GM23338 (cell line): ENCODE results near the gene RNF19B. TPM values are rescaled to one million over a fixed set of nuclear protein-coding genes. Genes with fewer than 3 reads are reported as not detected.

ENCODE experiments used
- ATAC-seq: fragments of 200-7000 bp; cut with Tn5 transposase; 3 replicates; pipeline ENCODE4 v1.9.1; 2020
- DNase-seq: peaks from one replicate; pipeline ENCODE4 v3.0.0-alpha.2; 2015; ENCODE audit warnings: low spot score
- H2AFZ ChIP-seq: fragments of 200-600 bp; sonication (generic); 2 replicates; pipeline ENCODE4 v1.8.0; 2016; ENCODE audit warnings: antibody characterized with exemption, mild to moderate bottlenecking, moderate library complexity
- H3F3A ChIP-seq: fragments of 200-600 bp; sonication (generic); replicated peaks from 2 replicates; pipeline ENCODE4 v1.8.0; 2017; ENCODE audit warnings: antibody characterized with exemption, mixed run types, low read depth
- H3K27ac ChIP-seq: fragments of 200-600 bp; sonication (generic); 2 replicates; pipeline ENCODE4 v1.6.1; 2016; ENCODE audit warnings: low read depth
- H3K27me3 ChIP-seq: fragments of 200-600 bp; sonication (generic); 2 replicates; pipeline ENCODE4 v1.8.0; 2016; ENCODE audit warnings: mild to moderate bottlenecking, mixed run types, moderate library complexity; ENCODE audit not compliant: insufficient read depth
- H3K36me3 ChIP-seq: fragments of 200-600 bp; sonication (generic); 2 replicates; pipeline ENCODE4 v1.8.0; 2016; ENCODE audit warnings: mild to moderate bottlenecking; ENCODE audit not compliant: insufficient read depth
- H3K4me1 ChIP-seq: fragments of 200-600 bp; sonication (generic); 2 replicates; pipeline ENCODE4 v1.8.0; 2016; ENCODE audit warnings: mild to moderate bottlenecking, moderate library complexity; ENCODE audit not compliant: insufficient read depth
- H3K4me2 ChIP-seq: fragments of 200-600 bp; sonication (generic); 2 replicates; pipeline ENCODE4 v1.7.1; 2017; ENCODE audit warnings: mixed run types
- H3K4me3 ChIP-seq: fragments of 200-600 bp; sonication (generic); 2 replicates; pipeline ENCODE4 v1.6.1; 2016; ENCODE audit warnings: mixed run types
- H3K79me2 ChIP-seq: fragments of 200-600 bp; sonication (generic); replicated peaks from 2 replicates; pipeline ENCODE4 v1.8.0; 2017; ENCODE audit warnings: mild to moderate bottlenecking; ENCODE audit not compliant: insufficient read depth
- H3K9me2 ChIP-seq: fragments of 200-600 bp; sonication (generic); 2 replicates; pipeline ENCODE4 v1.8.0; 2017; ENCODE audit not compliant: insufficient read depth
- H4K20me1 ChIP-seq: fragments of 200-600 bp; sonication (generic); replicated peaks from 2 replicates; pipeline ENCODE4 v1.8.0; 2017; ENCODE audit warnings: mild to moderate bottlenecking; ENCODE audit not compliant: insufficient read depth
- H3K27ac Mint-ChIP-seq: 2 replicates; pipeline ENCODE4 v1.8.0; 2020; ENCODE audit warnings: inconsistent platforms, mild to moderate bottlenecking, moderate library complexity, mixed read lengths
- H3K27me3 Mint-ChIP-seq: 3 replicates; pipeline ENCODE4 v1.8.0; 2022; ENCODE audit warnings: low read depth, mild to moderate bottlenecking, moderate library complexity, mixed read lengths, inconsistent platforms; ENCODE audit not compliant: insufficient read depth, poor library complexity
- H3K36me3 Mint-ChIP-seq: 3 replicates; pipeline ENCODE4 v1.8.0; 2021; ENCODE audit warnings: low read depth, mild to moderate bottlenecking, inconsistent platforms, moderate library complexity, mixed read lengths
- H3K4me1 Mint-ChIP-seq: 3 replicates; pipeline ENCODE4 v1.8.0; 2020; ENCODE audit warnings: mild to moderate bottlenecking, inconsistent platforms, mixed read lengths
- H3K4me3 Mint-ChIP-seq: 3 replicates; pipeline ENCODE4 v1.8.0; 2021; ENCODE audit warnings: moderate library complexity, mild to moderate bottlenecking, inconsistent platforms, mixed read lengths
- H3K9me3 Mint-ChIP-seq: 3 replicates; pipeline ENCODE4 v1.8.0; 2020; ENCODE audit warnings: moderate library complexity, mild to moderate bottlenecking, inconsistent platforms, mixed read lengths
- CREB1 ChIP-seq: fragments of 250-450 bp; sonication (Bioruptor Pico); IDR thresholded peaks from 2 replicates; pipeline ENCODE4 v1.5.0; 2020; ENCODE audit warnings: low read depth, mild to moderate bottlenecking, moderate library complexity
- EZH2 ChIP-seq: fragments of 200-600 bp; sonication (generic); IDR thresholded peaks from one replicate; pipeline ENCODE4 v1.8.0; 2017; ENCODE audit warnings: antibody characterized with exemption, mild to moderate bottlenecking, low read depth; ENCODE audit not compliant: unreplicated experiment
- EZH2phosphoT487 ChIP-seq: fragments of 200-600 bp; sonication (generic); IDR thresholded peaks from one replicate; pipeline ENCODE4 v1.8.1; 2018; ENCODE audit warnings: antibody characterized with exemption; ENCODE audit not compliant: unreplicated experiment
- JUNB ChIP-seq: IDR thresholded peaks from one replicate; pipeline ENCODE4 v1.6.1; 2016; ENCODE audit warnings: antibody characterized with exemption; ENCODE audit not compliant: unreplicated experiment
- POLR2AphosphoS5 ChIP-seq: IDR thresholded peaks from 2 replicates; pipeline ENCODE4 v1.6.1; 2016; ENCODE audit warnings: antibody characterized with exemption, low read depth
- STAT1 ChIP-seq: IDR thresholded peaks from one replicate; pipeline ENCODE4 v1.6.1; 2016; ENCODE audit warnings: antibody characterized with exemption; ENCODE audit not compliant: unreplicated experiment
- ZNF114 ChIP-seq: fragments of 250-450 bp; sonication (Bioruptor Pico); IDR thresholded peaks from 2 replicates; pipeline ENCODE4 v1.5.0; 2020; ENCODE audit warnings: mild to moderate bottlenecking, moderate library complexity
- polyA plus RNA-seq: library from polyadenylated mRNA; unstranded; fragments of >200 nt; fragmentation: Nextera tagmentation; extraction: Ambion mirVana; gene quantifications from 2 replicates; pipeline ENCODE4 v1.2.1, GENCODE V29; 2016
- total RNA-seq: library from RNA; depleted of rRNA; stranded (reverse); fragments of >200 nt; shearing (Covaris generic); gene quantifications from 2 replicates; pipeline ENCODE4 v1.2.3, GENCODE V29; 2014
- TF ChIP-seq, protein P1 (sequence below): IDR thresholded peaks from one replicate; pipeline ENCODE4 v1.6.1; 2018; ENCODE audit warnings: antibody characterized with exemption; ENCODE audit not compliant: unreplicated experiment
- TF ChIP-seq, protein P2 (sequence below), 2 experiments: fragments of 200-600 bp in 1 of 2; sonication (generic) in 1 of 2; conservative IDR thresholded peaks; 2 replicates each; pipeline versions ENCODE4 v1.5.1 to v1.6.1; 2016 to 2017; ENCODE audit warnings: antibody characterized with exemption in 2 of 2, low read depth in 2 of 2, mild to moderate bottlenecking in 2 of 2, moderate library complexity in 1 of 2
- TF ChIP-seq, protein P3 (sequence below): fragments of 250-450 bp; sonication (Bioruptor Pico); IDR thresholded peaks from 2 replicates; pipeline ENCODE4 v1.5.0; 2020; ENCODE audit warnings: mild to moderate bottlenecking, moderate library complexity

RNF19B gene
- total and polyA plus RNA-seq, 2 experiments from 2014 or later: 2.9 to 11.9 TPM

DNA sequence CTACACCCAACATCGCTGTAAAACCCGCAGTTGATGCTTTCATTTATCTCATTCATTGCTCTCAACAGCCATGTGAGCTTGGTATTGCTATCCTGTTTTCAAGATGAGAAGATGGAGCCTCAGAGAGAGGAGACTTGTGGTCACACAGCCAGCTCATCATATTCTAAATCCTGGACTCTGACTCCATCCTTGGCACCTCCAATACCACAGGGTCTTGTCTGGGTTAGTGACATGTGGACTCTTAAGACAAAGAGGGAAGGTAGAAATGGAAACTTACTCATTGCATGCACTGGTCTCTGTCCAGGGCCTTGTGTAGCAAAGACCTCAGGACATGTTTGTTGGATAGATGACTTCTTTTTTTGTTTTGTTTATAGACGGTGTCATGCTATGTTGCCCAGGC, 7.0 kb upstream of the RNF19B start (continued):
- TF ChIP-seq, protein P1, sequence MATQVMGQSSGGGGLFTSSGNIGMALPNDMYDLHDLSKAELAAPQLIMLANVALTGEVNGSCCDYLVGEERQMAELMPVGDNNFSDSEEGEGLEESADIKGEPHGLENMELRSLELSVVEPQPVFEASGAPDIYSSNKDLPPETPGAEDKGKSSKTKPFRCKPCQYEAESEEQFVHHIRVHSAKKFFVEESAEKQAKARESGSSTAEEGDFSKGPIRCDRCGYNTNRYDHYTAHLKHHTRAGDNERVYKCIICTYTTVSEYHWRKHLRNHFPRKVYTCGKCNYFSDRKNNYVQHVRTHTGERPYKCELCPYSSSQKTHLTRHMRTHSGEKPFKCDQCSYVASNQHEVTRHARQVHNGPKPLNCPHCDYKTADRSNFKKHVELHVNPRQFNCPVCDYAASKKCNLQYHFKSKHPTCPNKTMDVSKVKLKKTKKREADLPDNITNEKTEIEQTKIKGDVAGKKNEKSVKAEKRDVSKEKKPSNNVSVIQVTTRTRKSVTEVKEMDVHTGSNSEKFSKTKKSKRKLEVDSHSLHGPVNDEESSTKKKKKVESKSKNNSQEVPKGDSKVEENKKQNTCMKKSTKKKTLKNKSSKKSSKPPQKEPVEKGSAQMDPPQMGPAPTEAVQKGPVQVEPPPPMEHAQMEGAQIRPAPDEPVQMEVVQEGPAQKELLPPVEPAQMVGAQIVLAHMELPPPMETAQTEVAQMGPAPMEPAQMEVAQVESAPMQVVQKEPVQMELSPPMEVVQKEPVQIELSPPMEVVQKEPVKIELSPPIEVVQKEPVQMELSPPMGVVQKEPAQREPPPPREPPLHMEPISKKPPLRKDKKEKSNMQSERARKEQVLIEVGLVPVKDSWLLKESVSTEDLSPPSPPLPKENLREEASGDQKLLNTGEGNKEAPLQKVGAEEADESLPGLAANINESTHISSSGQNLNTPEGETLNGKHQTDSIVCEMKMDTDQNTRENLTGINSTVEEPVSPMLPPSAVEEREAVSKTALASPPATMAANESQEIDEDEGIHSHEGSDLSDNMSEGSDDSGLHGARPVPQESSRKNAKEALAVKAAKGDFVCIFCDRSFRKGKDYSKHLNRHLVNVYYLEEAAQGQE: no peak
- TF ChIP-seq POLR2AphosphoS5 (no peak), JUNB (no peak), ZNF114 (CRISPR knock-in tag) (no peak)

DNA sequence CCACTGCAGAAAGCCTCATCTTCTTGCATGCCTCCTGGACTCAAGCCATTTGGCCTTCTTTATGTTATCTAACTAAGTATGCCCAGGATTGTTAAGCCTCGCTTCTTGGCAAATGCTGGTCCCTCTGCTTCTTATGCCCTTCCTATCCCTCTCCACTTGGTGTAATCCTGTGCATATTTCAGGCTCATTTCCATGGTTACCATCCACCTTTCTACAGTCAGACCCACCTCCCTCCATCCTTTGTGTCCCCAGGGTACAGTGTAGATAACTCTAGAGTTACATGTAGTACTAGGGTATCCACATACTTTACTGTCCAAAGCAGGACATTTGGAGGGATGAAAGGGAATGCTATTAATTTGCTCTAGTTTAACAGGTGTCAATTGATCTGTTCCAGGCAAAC, 6.5 kb upstream of the RNF19B start:
- H2AFZ ChIP-seq: no peak overlapping the region
- TF ChIP-seq EZH2phosphoT487: no peak
- TF ChIP-seq STAT1: no peak
- TF ChIP-seq ZNF114 (CRISPR knock-in tag): no peak
- TF ChIP-seq EZH2: no peak
- TF ChIP-seq, protein P1: no peak
- TF ChIP-seq, protein P2, sequence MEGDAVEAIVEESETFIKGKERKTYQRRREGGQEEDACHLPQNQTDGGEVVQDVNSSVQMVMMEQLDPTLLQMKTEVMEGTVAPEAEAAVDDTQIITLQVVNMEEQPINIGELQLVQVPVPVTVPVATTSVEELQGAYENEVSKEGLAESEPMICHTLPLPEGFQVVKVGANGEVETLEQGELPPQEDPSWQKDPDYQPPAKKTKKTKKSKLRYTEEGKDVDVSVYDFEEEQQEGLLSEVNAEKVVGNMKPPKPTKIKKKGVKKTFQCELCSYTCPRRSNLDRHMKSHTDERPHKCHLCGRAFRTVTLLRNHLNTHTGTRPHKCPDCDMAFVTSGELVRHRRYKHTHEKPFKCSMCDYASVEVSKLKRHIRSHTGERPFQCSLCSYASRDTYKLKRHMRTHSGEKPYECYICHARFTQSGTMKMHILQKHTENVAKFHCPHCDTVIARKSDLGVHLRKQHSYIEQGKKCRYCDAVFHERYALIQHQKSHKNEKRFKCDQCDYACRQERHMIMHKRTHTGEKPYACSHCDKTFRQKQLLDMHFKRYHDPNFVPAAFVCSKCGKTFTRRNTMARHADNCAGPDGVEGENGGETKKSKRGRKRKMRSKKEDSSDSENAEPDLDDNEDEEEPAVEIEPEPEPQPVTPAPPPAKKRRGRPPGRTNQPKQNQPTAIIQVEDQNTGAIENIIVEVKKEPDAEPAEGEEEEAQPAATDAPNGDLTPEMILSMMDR (conservative IDR thresholded peaks at IDR 0.05; ENCODE audit: low read depth in 2 of 2): no peak
- TF ChIP-seq, protein P3, sequence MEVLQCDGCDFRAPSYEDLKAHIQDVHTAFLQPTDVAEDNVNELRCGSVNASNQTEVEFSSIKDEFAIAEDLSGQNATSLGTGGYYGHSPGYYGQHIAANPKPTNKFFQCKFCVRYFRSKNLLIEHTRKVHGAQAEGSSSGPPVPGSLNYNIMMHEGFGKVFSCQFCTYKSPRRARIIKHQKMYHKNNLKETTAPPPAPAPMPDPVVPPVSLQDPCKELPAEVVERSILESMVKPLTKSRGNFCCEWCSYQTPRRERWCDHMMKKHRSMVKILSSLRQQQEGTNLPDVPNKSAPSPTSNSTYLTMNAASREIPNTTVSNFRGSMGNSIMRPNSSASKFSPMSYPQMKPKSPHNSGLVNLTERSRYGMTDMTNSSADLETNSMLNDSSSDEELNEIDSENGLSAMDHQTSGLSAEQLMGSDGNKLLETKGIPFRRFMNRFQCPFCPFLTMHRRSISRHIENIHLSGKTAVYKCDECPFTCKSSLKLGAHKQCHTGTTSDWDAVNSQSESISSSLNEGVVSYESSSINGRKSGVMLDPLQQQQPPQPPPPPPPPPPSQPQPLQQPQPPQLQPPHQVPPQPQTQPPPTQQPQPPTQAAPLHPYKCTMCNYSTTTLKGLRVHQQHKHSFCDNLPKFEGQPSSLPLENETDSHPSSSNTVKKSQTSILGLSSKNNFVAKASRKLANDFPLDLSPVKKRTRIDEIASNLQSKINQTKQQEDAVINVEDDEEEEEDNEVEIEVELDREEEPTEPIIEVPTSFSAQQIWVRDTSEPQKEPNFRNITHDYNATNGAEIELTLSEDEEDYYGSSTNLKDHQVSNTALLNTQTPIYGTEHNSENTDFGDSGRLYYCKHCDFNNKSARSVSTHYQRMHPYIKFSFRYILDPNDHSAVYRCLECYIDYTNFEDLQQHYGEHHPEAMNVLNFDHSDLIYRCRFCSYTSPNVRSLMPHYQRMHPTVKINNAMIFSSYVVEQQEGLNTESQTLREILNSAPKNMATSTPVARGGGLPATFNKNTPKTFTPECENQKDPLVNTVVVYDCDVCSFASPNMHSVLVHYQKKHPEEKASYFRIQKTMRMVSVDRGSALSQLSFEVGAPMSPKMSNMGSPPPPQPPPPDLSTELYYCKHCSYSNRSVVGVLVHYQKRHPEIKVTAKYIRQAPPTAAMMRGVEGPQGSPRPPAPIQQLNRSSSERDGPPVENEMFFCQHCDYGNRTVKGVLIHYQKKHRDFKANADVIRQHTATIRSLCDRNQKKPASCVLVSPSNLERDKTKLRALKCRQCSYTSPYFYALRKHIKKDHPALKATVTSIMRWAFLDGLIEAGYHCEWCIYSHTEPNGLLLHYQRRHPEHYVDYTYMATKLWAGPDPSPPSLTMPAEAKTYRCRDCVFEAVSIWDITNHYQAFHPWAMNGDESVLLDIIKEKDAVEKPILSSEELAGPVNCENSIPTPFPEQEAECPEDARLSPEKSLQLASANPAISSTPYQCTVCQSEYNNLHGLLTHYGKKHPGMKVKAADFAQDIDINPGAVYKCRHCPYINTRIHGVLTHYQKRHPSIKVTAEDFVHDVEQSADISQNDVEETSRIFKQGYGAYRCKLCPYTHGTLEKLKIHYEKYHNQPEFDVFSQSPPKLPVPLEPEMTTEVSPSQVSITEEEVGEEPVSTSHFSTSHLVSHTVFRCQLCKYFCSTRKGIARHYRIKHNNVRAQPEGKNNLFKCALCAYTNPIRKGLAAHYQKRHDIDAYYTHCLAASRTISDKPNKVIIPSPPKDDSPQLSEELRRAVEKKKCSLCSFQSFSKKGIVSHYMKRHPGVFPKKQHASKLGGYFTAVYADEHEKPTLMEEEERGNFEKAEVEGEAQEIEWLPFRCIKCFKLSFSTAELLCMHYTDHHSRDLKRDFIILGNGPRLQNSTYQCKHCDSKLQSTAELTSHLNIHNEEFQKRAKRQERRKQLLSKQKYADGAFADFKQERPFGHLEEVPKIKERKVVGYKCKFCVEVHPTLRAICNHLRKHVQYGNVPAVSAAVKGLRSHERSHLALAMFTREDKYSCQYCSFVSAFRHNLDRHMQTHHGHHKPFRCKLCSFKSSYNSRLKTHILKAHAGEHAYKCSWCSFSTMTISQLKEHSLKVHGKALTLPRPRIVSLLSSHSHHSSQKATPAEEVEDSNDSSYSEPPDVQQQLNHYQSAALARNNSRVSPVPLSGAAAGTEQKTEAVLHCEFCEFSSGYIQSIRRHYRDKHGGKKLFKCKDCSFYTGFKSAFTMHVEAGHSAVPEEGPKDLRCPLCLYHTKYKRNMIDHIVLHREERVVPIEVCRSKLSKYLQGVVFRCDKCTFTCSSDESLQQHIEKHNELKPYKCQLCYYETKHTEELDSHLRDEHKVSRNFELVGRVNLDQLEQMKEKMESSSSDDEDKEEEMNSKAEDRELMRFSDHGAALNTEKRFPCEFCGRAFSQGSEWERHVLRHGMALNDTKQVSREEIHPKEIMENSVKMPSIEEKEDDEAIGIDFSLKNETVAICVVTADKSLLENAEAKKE (CRISPR knock-in tag): no peak
- no peak for TF ChIP-seq CREB1 (CRISPR knock-in tag)

More for the DNA sequence above, 6.5 kb upstream of the RNF19B start:
- DNase-seq (no peak), ATAC-seq (no peak)
- peaks cover 4% of the 10 kb centered on the region; the same call in 1 of the 2 replicates for H3K4me1 ChIP-seq
- Mint-ChIP-seq H3K9me3 (peaks cover 12% of the 10 kb centered on the region), H3K27ac (no peak overlapping the region), H3K4me3 (no peak overlapping the region), H3K36me3 (peaks cover 10% of the 10 kb centered on the region), H3K27me3 (peaks cover 25% of the 10 kb centered on the region), H3K4me1 (peaks cover 7% of the 10 kb centered on the region)
- no peak overlapping the region for H3K4me3 ChIP-seq
- no peaks in the 10 kb centered on the region for H3K36me3 ChIP-seq
- H4K20me1 ChIP-seq: no peaks in the 10 kb centered on the region
- no peaks in the 10 kb centered on the region for H3K79me2 ChIP-seq
- H3K9me2 ChIP-seq: peaks cover 3% of the 10 kb centered on the region; the same call in 1 of the 2 replicates
- H3F3A ChIP-seq: no peaks in the 10 kb centered on the region
- H3K27me3 ChIP-seq: peaks cover 48% of the 10 kb centered on the region
- H3K27ac ChIP-seq: no peak overlapping the region
- no peak overlapping the region for H3K4me2 ChIP-seq
